HG02884 (cell line): Measurements from ENCODE around the gene ACACA.

Experiments used
- ATAC-seq: cut with Tn5 transposase; IDR thresholded peaks from one replicate; pipeline ENCODE4 v1.9.1; 2021; ENCODE audit warnings: mild to moderate bottlenecking, moderate library complexity; ENCODE audit not compliant: unreplicated experiment

ACACA gene

GRCh38 chr17:37052450-37052849 is 354.2 kb downstream of the ACACA start:
- ATAC-seq = no peak

- no peak for ATAC-seq
Measured at GRCh38 chr17:37051833-37052232, 354.8 kb downstream of the ACACA start.

GRCh38 chr17:37051381-37051780 is 355.3 kb downstream of the ACACA start:
- ATAC-seq = no peak

GRCh38 chr17:37050920-37051319 is 355.7 kb downstream of the ACACA start:
- ATAC-seq = no peak

- no peak for ATAC-seq
Measured at GRCh38 chr17:37048811-37049210, 357.8 kb downstream of the ACACA start.

GRCh38 chr17:37047631-37048104 is 359.0 kb downstream of the ACACA start:
- no peak for ATAC-seq

- ATAC-seq = no peak
Measured at GRCh38 chr17:37045351-37045922, 361.2 kb downstream of the ACACA start.

GRCh38 chr17:37043201-37043600 is 363.4 kb downstream of the ACACA start:
- ATAC-seq = no peak

GRCh38 chr17:37041932-37042331 is 364.7 kb downstream of the ACACA start:
- ATAC-seq = no peak

- ATAC-seq = no peak
Measured at GRCh38 chr17:37039269-37039668, 367.4 kb downstream of the ACACA start.

GRCh38 chr17:37037590-37038155 is 369.0 kb downstream of the ACACA start:
- ATAC-seq = no peak
